Natural killer cell (primary cell): ENCODE data around the gene UBALD2. TPM values are rescaled to one million over a fixed set of nuclear protein-coding genes. Genes with fewer than 3 reads are reported as not detected.
A peak's percentile ranks its signal among the peaks of the same experiment; 100 is the strongest.

ENCODE experiments used
- ATAC-seq, 3 donors: fragments of 150-1000 bp in 2 of 3; fragments of 200-7000 bp in 1 of 3; cut with Tn5 transposase; 1 replicate in 1 of 3; 2 replicates in 2 of 3; pipeline ENCODE4 v1.10.0; 2021; ENCODE audit warnings: mild to moderate bottlenecking in 2 of 3, moderate library complexity in 2 of 3
- DNase-seq, 2 donors: peaks; one replicate each; pipeline versions ENCODE4 v3.0.0 to v3.0.0-alpha.2; 2013 to 2021; ENCODE audit warnings: mixed read lengths in 1 of 2
- H3K27ac ChIP-seq: one replicate; pipeline ENCODE4 v1.5.1; 2013; ENCODE audit warnings: mild to moderate bottlenecking, low read length
- H3K27me3 ChIP-seq: one replicate; pipeline ENCODE4 v1.6.1; 2013; ENCODE audit warnings: low read length; ENCODE audit not compliant: control insufficient read depth, insufficient read depth
- H3K36me3 ChIP-seq: one replicate; pipeline ENCODE4 v1.6.1; 2013; ENCODE audit warnings: low read length; ENCODE audit not compliant: control insufficient read depth, insufficient read depth
- H3K4me1 ChIP-seq: one replicate; pipeline ENCODE4 v1.6.1; 2013; ENCODE audit warnings: low read length; ENCODE audit not compliant: control insufficient read depth, insufficient read depth
- H3K4me3 ChIP-seq: one replicate; pipeline ENCODE4 v1.5.1; 2013; ENCODE audit warnings: low read length
- H3K9me3 ChIP-seq: one replicate; pipeline ENCODE4 v1.6.1; 2013; ENCODE audit warnings: low read length; ENCODE audit not compliant: control insufficient read depth, insufficient read depth
- H3K27ac Mint-ChIP-seq, 2 donors: one replicate each; pipeline ENCODE4 v1.8.0; 2022; ENCODE audit warnings: mild to moderate bottlenecking in 2 of 2, mixed read lengths in 2 of 2, moderate library complexity in 1 of 2
- H3K27me3 Mint-ChIP-seq, 2 donors: one replicate each; pipeline ENCODE4 v1.8.0; 2022; ENCODE audit warnings: low read depth in 2 of 2, mixed read lengths in 2 of 2
- H3K36me3 Mint-ChIP-seq: one replicate; pipeline ENCODE4 v1.8.0; 2022; ENCODE audit warnings: mixed read lengths
- H3K4me1 Mint-ChIP-seq, 2 donors: one replicate each; pipeline ENCODE4 v1.8.0; 2022; ENCODE audit warnings: mixed read lengths in 2 of 2
- H3K4me3 Mint-ChIP-seq: one replicate; pipeline ENCODE4 v1.8.0; 2022; ENCODE audit warnings: mild to moderate bottlenecking, moderate library complexity, mixed read lengths
- H3K9me3 Mint-ChIP-seq, 2 donors: one replicate each; pipeline ENCODE4 v1.8.0; 2022; ENCODE audit warnings: mixed read lengths in 2 of 2
- WGBS: methylation state at CpG from one replicate; pipeline ENCODE4 v1.1.7; 2013; ENCODE audit warnings: missing lambda C conversion rate; ENCODE audit not compliant: insufficient coverage; 5-methylcytosine and 5-hydroxymethylcytosine counted together
- intact Hi-C: fragments of 100-400 bp; cut with micrococcal nuclease; formaldehyde crosslinking; loops from one replicate; pipeline ENCODE4 v1.14.2; 2022
- total RNA-seq, 4 donors: library from RNA; stranded (reverse); fragments of 120-200 nt in 1 of 4; gene quantifications; one replicate each; pipeline versions ENCODE4 v1.2.3 to v1.2.4, GENCODE V29; 2013 to 2022
- TF ChIP-seq, protein P1 (sequence below): fragments of 200-600 bp; IDR thresholded peaks from one replicate; pipeline ENCODE4 v1.8.0; 2022; ENCODE audit warnings: antibody characterized with exemption

UBALD2 gene
- total RNA-seq, 3 donors from 2014 or later (not counting 1 experiment from before 2014, with no cell fraction given), result 171 to 287 (median 189) TPM

- no peak for ATAC-seq
- intact Hi-C loops, result loop anchor here (5.0 kb wide), 1 partner anchor 36 kb away; the partner anchor contains the start of gene RNF157
- no peak overlapping the region for H3K27ac Mint-ChIP-seq
- H3K4me1 Mint-ChIP-seq, result peaks cover 0 to 4% of the 10 kb centered on the region in 2 donors
- H3K4me3 ChIP-seq, result no peak overlapping the region
- H3K4me3 Mint-ChIP-seq, result no peak overlapping the region
- H3K27ac ChIP-seq, result no peak overlapping the region
- H3K9me3 Mint-ChIP-seq, result no peaks in the 10 kb centered on the region
- TF ChIP-seq, protein P1, sequence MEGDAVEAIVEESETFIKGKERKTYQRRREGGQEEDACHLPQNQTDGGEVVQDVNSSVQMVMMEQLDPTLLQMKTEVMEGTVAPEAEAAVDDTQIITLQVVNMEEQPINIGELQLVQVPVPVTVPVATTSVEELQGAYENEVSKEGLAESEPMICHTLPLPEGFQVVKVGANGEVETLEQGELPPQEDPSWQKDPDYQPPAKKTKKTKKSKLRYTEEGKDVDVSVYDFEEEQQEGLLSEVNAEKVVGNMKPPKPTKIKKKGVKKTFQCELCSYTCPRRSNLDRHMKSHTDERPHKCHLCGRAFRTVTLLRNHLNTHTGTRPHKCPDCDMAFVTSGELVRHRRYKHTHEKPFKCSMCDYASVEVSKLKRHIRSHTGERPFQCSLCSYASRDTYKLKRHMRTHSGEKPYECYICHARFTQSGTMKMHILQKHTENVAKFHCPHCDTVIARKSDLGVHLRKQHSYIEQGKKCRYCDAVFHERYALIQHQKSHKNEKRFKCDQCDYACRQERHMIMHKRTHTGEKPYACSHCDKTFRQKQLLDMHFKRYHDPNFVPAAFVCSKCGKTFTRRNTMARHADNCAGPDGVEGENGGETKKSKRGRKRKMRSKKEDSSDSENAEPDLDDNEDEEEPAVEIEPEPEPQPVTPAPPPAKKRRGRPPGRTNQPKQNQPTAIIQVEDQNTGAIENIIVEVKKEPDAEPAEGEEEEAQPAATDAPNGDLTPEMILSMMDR, result no peak
- no peaks in the 10 kb centered on the region for H3K27me3 Mint-ChIP-seq
- peaks cover 20% of the 10 kb centered on the region for H3K4me1 ChIP-seq
- no peaks in the 10 kb centered on the region for H3K9me3 ChIP-seq
- no peaks in the 10 kb centered on the region for H3K27me3 ChIP-seq
- H3K36me3 Mint-ChIP-seq, result no peaks in the 10 kb centered on the region
- no peak for DNase-seq
- no peaks in the 10 kb centered on the region for H3K36me3 ChIP-seq
- WGBS, result 92% methylated on average over 19 of the region's 19 CpGs
These were observed 13.2 kb downstream of the UBALD2 start for GRCh38 chr17:76278268-76278908.

DNA sequence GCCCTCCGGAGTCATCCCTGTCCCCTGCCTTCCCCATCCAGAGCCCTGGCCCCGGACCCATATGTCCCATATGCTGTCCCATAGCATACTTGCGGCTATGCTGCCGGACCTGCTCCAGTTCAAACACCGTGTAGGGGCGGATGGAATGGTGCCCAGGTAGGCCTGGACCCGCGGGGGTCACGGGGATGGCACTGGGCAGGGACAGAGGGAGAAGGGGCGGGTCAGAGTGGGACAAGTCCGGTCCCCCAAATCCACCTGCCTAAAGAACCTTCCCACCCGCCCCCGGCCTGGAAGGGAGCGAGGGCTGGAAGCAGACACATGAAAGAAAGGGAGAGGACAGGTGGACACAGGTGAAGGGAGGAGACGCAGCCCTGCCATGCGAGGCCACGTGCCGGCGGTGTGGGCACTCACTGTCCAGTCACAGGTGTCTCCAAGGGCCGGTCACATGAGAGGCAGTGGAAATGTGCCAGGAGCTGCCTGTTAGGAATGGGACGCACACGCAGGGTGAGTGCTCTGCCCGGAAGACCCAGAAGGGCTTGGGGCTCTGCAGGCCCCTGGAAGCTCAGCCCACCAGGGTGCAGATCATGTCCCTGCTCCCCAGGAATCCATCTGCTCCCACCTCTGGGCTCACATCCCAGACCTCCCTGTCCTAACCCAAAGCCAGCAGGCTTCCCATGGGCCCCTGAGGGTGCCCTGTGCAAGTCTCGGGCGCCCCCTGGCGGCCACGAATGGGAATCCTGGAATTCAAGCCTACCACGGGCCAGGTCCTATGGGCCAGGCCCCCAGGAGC lies 14.0 kb downstream of the UBALD2 start:
- Mint-ChIP-seq H3K4me3 (no peak overlapping the region), H3K4me1 (peaks cover 0 to 4% of the 10 kb centered on the region in 2 donors), H3K27me3 (no peaks in the 10 kb centered on the region), H3K36me3 (no peaks in the 10 kb centered on the region), H3K9me3 (no peaks in the 10 kb centered on the region), H3K27ac (no peak overlapping the region)
- intact Hi-C loops, result loop anchor here (1.0 to 5.0 kb wide), 3 partner anchors 37 to 158 kb away; partner anchors contain the start of gene RNF157
- 72% methylated on average over 25 of the region's 28 CpGs for WGBS
- DNase-seq (peak; percentile 87 to 90), ATAC-seq (peak; percentile 80 to 95 (median 80))
- H3K27me3 ChIP-seq, result no peaks in the 10 kb centered on the region
- no peak overlapping the region for H3K4me3 ChIP-seq
- H3K4me1 ChIP-seq, result peaks cover 12% of the 10 kb centered on the region
- H3K36me3 ChIP-seq, result no peaks in the 10 kb centered on the region
- H3K9me3 ChIP-seq, result no peaks in the 10 kb centered on the region
- TF ChIP-seq, protein P1, result peak; percentile 96
- no peak overlapping the region for H3K27ac ChIP-seq

DNA sequence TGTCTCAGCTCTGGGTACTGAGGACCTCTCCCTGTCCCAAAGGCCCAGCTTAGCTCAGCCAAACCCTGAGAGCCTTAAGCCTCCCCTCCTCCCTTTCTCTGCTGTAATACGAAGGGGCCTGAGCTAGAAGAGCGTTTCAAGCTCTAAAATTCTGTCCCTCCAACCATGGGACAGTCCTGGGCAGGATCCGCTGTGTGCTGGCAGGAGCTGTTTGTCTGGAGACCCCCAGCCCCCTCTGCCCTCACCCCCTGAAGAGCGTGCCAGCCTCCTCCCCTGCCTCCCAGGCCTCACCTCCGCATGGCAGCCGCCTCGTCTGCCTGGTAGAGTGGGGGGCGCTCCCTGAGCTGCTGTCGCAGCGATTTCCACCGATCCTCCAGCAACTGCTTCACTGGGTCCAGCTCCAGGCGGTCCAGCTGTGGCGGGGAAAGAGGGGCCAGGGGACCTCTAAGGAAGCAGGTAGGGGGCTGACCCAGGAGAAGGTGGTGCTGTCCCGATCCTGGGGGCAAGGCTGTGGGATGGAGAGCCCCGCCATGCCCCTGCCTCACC lies 14.7 kb downstream of the UBALD2 start:
- WGBS, result 89% methylated on average over 15 of the region's 15 CpGs
- Histone ChIP-seq H3K36me3 (no peaks in the 10 kb centered on the region), H3K4me3 (no peak overlapping the region), H3K27me3 (no peaks in the 10 kb centered on the region), H3K4me1 (peaks cover 7% of the 10 kb centered on the region), H3K27ac (no peak overlapping the region), H3K9me3 (no peaks in the 10 kb centered on the region)
- no peak for ATAC-seq
- intact Hi-C loops, result loop anchor here (1.0 to 5.0 kb wide), 3 partner anchors 38 to 159 kb away; partner anchors contain the start of gene RNF157
- TF ChIP-seq, protein P1, result peak; percentile 30
- Mint-ChIP-seq H3K27me3 (no peaks in the 10 kb centered on the region), H3K27ac (no peak overlapping the region), H3K4me1 (peaks cover 0 to 4% of the 10 kb centered on the region in 2 donors), H3K4me3 (no peak overlapping the region), H3K9me3 (no peaks in the 10 kb centered on the region), H3K36me3 (no peaks in the 10 kb centered on the region)
- no peak for DNase-seq
